Osteocyte (in vitro differentiated cells): Measurements from ENCODE around the gene MEIS3. TPM values are rescaled to one million over a fixed set of nuclear protein-coding genes. Genes with fewer than 3 reads are reported as not detected.

Source experiments
- DNase-seq: peaks from one replicate; pipeline ENCODE4 v3.0.0; 2021; ENCODE audit warnings: mixed read lengths; ENCODE audit not compliant: unreplicated experiment; ENCODE audit errors: extremely low spot score
- H3K27ac Mint-ChIP-seq: one replicate; pipeline ENCODE4 v1.8.0; 2021; ENCODE audit warnings: mild to moderate bottlenecking, mixed read lengths; ENCODE audit not compliant: unreplicated experiment
- H3K27me3 Mint-ChIP-seq: one replicate; pipeline ENCODE4 v1.8.0; 2021; ENCODE audit warnings: mixed read lengths; ENCODE audit not compliant: unreplicated experiment
- H3K36me3 Mint-ChIP-seq: one replicate; pipeline ENCODE4 v1.8.0; 2021; ENCODE audit warnings: mixed read lengths; ENCODE audit not compliant: unreplicated experiment
- H3K4me1 Mint-ChIP-seq: one replicate; pipeline ENCODE4 v1.8.0; 2021; ENCODE audit warnings: mixed read lengths; ENCODE audit not compliant: unreplicated experiment
- H3K4me3 Mint-ChIP-seq: one replicate; pipeline ENCODE4 v1.8.0; 2021; ENCODE audit warnings: mild to moderate bottlenecking, moderate library complexity, mixed read lengths; ENCODE audit not compliant: unreplicated experiment
- H3K9me3 Mint-ChIP-seq: one replicate; pipeline ENCODE4 v1.8.0; 2021; ENCODE audit warnings: mixed read lengths; ENCODE audit not compliant: unreplicated experiment
- total RNA-seq: library from RNA; stranded (reverse); gene quantifications from 2 replicates; pipeline ENCODE4 v1.2.1, GENCODE V29; 2021
- TF ChIP-seq, protein P1 (sequence below): fragments of 200-600 bp; sonication (generic); IDR thresholded peaks from 2 replicates; pipeline ENCODE4 v1.5.0; 2021; ENCODE audit warnings: antibody characterized with exemption, mild to moderate bottlenecking, moderate library complexity

Gene MEIS3
- total RNA-seq, 1 donor from 2014 or later: 99.0 TPM

DNA sequence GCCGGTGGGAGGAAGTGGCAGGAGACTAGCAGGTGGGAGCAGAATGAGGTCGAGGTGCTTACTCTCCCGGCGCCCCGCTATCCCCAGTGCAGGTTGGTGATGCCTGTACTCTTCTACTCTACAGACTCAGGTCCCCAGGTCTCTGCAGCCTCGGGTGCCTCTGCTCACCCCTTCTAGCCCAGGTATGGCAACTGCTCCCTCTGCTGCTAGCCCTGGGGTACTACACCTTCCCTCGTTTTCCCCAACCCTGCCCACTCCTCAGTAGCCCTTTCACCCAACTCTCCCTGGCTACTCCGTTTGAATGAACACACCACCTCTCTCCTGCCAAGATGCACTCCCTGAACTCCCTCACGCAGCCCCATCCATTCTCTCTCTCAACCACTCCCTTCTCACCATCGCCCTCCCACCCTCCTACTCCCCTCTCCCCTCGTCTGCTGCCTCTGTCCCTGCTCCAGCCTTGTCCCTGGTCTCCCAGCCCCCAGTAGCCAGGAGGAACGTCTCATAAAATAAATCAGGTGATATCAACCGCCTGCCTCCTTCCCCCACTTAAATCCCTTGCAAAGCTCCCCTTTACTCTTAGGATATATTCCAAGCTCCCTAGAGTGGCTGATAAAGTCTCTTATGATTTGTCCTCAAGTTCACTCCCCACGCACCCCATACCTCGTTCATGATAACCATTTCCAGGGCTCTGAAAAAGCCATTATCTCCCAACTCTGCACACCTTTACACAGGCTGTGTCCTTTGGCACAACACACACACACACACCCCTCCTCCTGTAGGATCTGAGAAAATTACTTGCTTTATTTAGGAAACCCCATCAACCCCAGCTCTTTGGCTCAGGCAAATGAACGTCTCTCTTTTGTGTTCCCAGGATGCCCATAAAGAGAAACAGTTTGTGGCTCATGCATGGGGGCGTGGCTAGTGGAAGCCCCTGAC is 8.2 kb upstream of the MEIS3 start:
- Mint-ChIP-seq H3K4me3 (peak overlapping the region; percentile 24), H3K9me3 (no peaks in the 10 kb centered on the region), H3K36me3 (no peaks in the 10 kb centered on the region), H3K27me3 (peaks cover 13% of the 10 kb centered on the region), H3K4me1 (peaks cover 12% of the 10 kb centered on the region), H3K27ac (no peak overlapping the region)
- TF ChIP-seq, protein P1, sequence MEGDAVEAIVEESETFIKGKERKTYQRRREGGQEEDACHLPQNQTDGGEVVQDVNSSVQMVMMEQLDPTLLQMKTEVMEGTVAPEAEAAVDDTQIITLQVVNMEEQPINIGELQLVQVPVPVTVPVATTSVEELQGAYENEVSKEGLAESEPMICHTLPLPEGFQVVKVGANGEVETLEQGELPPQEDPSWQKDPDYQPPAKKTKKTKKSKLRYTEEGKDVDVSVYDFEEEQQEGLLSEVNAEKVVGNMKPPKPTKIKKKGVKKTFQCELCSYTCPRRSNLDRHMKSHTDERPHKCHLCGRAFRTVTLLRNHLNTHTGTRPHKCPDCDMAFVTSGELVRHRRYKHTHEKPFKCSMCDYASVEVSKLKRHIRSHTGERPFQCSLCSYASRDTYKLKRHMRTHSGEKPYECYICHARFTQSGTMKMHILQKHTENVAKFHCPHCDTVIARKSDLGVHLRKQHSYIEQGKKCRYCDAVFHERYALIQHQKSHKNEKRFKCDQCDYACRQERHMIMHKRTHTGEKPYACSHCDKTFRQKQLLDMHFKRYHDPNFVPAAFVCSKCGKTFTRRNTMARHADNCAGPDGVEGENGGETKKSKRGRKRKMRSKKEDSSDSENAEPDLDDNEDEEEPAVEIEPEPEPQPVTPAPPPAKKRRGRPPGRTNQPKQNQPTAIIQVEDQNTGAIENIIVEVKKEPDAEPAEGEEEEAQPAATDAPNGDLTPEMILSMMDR: peak; percentile 88
- DNase-seq: peak; percentile 90

DNA sequence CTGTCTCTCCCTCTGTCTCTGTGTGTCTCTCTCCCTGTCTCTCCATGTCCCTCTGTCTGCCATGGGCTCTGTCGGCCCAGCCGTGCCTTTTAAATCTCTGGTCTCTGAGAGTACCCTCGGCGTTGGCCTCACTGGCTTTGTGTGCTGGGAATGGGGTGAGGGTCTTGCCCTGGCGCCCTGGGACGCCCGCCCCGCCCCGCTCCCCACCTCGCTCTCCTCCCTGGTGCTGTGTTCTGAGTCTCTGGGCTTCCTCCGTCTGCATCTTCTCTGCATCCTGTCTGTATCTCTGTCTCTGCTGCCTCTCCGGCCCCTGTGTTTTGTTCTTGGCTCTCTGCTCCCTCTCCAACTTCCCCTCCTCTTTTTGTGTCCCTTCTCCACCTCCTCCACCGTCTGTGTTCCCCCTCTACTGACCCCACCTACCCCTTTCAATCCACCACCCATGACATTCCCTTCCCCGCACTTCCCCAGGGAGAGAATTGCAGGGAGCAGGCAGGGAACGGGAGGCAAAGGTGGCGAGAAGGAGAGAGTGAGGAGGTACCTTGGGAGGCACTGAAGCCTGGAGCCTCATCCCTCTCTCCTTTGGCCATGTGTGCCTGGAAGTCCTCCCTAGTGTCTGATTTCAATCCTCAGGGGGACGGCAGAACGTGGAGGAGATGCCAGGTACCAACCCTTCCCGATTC is 4.0 kb upstream of the MEIS3 start:
- Mint-ChIP-seq H3K36me3 (no peaks in the 10 kb centered on the region), H3K27me3 (peaks cover 33% of the 10 kb centered on the region), H3K4me1 (peaks cover 25% of the 10 kb centered on the region), H3K27ac (no peak overlapping the region), H3K9me3 (no peaks in the 10 kb centered on the region), H3K4me3 (no peak overlapping the region)
- TF ChIP-seq, protein P1: no peak
- DNase-seq: no peak

DNA sequence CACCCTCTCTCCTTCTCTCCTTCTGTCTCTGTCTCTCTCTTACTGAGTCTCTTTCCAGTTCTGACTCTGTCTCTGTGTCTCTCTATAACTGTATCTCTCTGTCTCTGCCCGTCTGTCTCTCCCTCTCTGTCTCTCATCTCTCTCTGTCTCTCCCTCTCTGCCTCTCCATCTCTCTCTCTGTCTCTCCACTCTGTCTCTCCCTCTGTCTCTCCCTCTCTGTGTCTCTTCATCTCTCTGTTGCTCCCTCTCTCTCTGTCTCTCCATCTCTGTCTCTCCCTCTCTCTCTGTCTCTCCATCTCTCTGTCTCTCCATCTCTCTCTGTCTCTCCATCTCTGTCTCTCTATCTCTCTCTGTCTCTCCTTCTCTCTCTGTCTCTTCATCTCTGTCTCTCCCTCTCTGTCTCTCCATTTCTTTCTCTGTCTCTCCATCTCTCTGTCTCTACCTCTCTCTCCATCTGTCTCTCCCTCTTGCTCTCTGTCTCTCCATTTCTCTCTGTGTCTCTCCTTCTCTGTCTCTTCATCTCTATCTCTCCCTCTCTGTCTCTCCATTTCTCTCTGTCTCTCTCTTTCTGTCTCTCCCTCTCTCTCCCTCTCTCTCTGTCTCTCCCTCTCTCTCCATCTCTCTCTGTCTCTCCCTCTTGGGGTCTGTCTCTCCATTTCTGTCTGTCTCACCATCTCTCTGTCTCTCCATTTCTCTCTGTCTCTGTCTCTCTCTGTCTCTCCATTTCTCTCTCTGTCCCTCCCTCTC is 3.3 kb upstream of the MEIS3 start:
- H3K27me3 Mint-ChIP-seq: peaks cover 33% of the 10 kb centered on the region
- no peak for DNase-seq
- TF ChIP-seq, protein P1: no peak
- H3K27ac Mint-ChIP-seq: no peak overlapping the region
- peak overlapping the region; percentile 7 for H3K4me3 Mint-ChIP-seq
- no peaks in the 10 kb centered on the region for H3K36me3 Mint-ChIP-seq
- peaks cover 32% of the 10 kb centered on the region for H3K4me1 Mint-ChIP-seq
- H3K9me3 Mint-ChIP-seq: no peaks in the 10 kb centered on the region

DNA sequence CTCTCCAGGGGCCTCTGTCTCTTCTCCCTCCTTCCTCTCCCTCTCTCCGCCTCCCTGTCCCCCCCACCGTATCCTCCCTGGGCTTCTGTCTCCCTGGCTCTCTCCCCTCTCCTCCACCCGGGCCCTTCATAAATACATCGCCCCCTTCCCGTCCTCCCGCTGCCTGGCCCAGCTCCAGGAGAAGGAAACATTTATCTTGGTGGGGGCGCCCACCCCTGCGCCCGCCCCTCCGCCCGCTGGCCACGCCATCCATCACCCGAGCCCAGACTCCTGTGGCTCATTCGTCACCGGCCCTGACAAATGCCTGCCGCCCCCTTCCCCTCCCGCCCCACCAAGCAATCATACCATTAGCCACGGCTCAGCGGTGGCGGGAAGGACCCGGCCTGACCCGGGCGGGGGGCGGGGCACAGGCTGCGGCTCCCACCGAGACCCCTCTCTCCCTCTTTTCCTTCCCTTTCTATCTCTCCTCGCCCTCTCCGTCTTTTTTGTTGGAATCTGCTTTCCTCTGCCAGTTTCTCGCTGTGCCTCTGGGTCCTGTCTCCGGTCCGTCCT is 2.6 kb upstream of the MEIS3 start:
- peak overlapping the region; percentile 10 for H3K4me3 Mint-ChIP-seq
- no peaks in the 10 kb centered on the region for H3K36me3 Mint-ChIP-seq
- H3K27me3 Mint-ChIP-seq: peaks cover 33% of the 10 kb centered on the region
- no peaks in the 10 kb centered on the region for H3K9me3 Mint-ChIP-seq
- H3K4me1 Mint-ChIP-seq: peaks cover 38% of the 10 kb centered on the region
- TF ChIP-seq, protein P1: no peak
- no peak for DNase-seq
- H3K27ac Mint-ChIP-seq: no peak overlapping the region
